GM19239 (cell line): ENCODE data around the gene PPM1H.
A peak's percentile ranks its signal among the peaks of the same experiment; 100 is the strongest.

Source experiments
- DNase-seq: peaks from one replicate; pipeline ENCODE4 v3.0.0; 2011; ENCODE audit warnings: low spot score; ENCODE audit not compliant: insufficient read length
- FAIRE-seq: peaks from 2 replicates; lab custom pipeline; 2011; peaks lifted over from hg19 to GRCh38; lab: Jason Lieb, UNC

Gene PPM1H

DNA sequence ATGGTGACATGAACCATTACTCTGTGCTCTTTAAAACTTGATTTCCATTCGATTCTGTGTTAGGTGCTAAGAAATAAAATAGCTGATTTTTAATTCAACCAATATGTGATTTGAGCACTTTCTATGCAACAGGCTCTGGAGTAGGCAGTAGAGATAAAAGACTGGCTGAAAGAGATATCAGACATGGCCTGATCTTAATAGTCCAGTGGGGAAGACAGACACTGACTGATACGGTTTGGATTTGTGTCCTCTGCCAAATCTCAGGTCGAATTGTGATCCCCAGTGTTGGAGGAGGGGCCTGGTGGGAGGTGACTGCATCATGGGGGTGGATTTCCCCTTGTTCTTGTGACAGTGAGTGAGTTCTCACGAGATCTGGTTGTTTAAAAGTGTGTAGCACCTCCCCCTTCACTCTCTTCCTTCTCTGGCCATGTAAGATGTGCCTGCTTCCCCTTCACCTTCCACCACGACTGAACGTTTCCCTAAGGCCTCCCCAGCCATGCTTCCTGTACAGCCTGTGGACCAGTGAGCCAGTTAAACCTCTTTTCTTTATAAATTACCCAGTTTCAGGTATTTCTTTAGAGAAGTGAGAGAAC, 128.6 kb downstream of the PPM1H start:
- DNase-seq (no peak), FAIRE-seq (no peak)

DNA sequence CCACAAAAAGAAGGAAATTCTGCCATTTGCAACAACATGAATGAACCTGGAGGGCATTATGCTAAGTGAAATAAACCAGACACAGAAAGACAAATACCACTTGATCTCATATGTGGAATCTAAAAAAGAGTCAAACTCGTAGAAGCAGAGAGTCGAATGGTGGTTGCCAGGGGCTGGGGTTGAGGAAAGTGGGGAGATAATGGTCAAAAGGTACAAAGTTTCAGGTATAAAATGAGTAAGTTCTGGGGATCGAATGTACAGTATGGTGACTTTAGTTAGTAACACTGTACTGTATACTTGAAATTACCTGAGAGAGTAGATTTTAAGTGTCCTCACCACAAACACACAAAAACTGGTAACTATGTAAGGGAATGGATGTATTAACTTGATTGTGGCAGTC, 129.4 kb downstream of the PPM1H start:
- no peak for DNase-seq
- FAIRE-seq: no peak

DNA sequence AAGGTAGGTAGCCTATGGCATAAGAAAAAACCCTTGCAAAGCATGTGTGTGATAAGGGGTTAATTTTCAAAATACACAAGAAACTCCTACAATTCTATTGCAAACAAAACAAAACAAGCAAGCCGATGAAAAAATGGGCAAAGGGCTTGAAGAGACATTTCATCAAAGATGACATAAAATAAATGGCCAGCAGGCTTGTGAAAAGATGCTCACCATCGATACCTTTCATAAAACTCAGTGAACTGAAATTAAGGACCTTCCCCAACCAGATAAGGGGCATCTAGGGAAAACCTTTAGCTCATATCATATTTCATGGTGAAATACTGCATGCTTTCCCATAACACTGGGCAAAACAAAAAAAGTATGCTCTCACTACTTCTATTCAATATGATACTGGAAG, 131.2 kb downstream of the PPM1H start:
- FAIRE-seq (no peak), DNase-seq (no peak)

- DNase-seq: no peak
- no peak for FAIRE-seq
Measured at GRCh38 chr12:62802984-62803383, 132.0 kb downstream of the PPM1H start.

DNA sequence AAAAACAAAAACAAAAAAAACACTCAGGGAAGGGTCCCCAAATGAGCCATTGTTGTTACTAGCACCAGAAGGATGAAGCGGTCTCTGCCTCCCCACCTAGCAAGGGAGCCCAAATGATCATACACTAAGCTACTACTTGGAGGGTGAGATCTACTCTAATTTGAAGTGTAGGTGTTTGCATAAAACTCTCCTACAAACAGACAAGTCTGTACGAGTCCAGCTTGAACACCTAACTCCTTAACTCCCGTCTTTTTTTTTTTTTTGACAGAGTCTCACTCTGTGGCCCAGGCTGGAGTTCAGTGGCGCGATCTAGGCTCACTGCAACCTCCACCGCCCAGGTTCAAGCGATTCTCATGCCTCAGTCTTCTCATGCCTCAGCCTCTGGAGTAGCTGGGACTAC, 132.6 kb downstream of the PPM1H start:
- DNase-seq: no peak
- FAIRE-seq: no peak

GRCh38 chr12:62801796-62802195, 133.2 kb downstream of the PPM1H start:
- DNase-seq (no peak), FAIRE-seq (no peak)

GRCh38 chr12:62800707-62801400, 134.1 kb downstream of the PPM1H start:
- FAIRE-seq (no peak), DNase-seq (no peak)

DNA sequence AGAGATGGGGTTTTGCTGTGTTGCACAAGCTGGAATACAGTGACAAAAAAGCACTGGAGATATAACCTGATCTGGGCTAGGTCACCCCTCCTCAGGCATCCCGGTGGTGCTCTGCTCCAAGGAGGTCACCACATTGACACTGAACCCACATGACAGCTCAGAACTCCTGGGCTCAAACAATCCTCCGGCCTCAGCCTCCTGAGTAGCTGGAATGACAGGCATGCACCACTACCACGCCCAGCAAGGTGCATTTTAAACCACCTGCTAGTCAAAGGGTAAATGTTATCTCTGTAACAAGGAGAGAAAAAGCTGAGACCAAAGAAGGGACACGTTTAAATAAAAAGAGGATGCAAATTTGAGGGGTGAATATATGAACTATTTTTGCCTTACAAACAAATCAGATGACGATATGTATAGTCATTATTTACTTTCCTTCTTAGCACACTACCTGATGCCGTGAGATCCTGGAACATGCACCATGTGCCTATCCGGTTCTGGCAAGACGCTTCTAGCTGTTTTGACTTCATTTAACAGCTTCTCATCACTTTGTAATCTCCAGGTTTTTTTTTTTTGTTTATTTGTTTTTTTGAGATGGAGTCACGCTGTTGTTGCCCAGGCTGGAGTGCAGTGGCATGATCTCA, 135.1 kb downstream of the PPM1H start:
- FAIRE-seq (no peak), DNase-seq (no peak)

GRCh38 chr12:62799126-62799736, 135.7 kb downstream of the PPM1H start:
- DNase-seq: peak; percentile 67
- peak; percentile 90 for FAIRE-seq

DNA sequence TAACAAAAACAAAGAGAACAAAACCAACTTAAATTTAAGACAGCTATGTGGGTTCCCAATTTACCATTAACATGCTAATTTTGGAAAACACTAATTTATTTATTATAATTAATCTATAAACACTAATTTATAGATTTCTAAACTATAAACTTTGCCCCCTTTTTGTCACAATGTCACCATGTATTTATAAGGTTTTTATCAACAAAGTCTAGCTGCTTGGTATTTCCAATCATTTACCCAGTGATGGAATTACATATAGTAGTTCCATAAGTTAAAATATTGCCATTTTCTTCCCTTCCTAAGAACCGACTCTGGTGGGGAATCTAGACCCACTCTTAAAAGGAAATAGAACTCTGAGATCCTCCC, 140.7 kb downstream of the PPM1H start:
- FAIRE-seq (no peak), DNase-seq (no peak)

- DNase-seq (peak; percentile 46), FAIRE-seq (peak; percentile 94)
Measured at GRCh38 chr12:62793256-62794217, 141.4 kb downstream of the PPM1H start.

- FAIRE-seq: no peak
Measured at GRCh38 chr12:62792236-62792870, 142.6 kb downstream of the PPM1H start.

DNA sequence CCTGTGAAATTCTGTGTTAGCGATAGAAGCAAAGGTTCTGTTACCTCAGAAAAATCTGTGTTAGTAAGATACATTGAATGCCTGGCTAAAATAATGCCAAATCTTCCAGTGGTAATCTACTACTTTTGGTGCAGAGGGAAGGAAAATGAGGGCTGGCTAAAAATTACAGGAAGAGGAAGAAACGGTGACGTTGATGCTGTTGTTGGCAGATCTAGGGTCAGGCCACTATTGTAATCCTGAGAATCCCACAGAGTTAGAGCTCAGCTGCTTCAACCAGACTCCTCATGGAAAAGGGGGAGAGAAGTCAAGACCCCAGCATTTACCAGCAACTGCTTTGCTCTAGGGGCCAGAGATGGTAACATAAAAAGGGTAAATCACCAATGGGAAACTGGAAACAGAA, 145.1 kb downstream of the PPM1H start:
- FAIRE-seq: no peak
- DNase-seq: no peak

More at GRCh38 chr12:62792236-62792870, 142.6 kb downstream of the PPM1H start:
- DNase-seq: no peak

GRCh38 chr12:62787611-62788010, 147.3 kb downstream of the PPM1H start:
- FAIRE-seq: no peak
- DNase-seq: no peak

DNA sequence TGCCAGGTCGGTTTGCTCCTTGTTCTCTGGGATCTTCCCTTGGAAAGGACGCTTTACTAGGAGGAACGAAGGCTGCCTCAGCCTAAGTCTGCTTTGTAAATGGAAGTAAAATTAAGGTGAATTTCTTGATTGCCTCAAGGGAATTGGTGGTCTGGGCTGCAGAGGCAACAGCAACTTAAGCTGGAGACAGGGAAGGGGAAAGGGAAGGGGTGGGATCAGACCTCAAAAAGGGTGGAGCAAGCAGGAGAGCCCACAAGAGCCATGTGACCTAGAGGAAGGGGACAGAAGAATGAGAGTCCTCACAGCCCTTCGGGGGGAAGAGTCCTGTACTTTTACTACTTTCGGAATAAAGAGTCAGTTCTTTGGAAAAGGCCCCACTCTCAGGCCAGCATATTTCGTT, 147.9 kb downstream of the PPM1H start:
- DNase-seq: no peak
- FAIRE-seq: no peak

GRCh38 chr12:62785941-62786559, 148.9 kb downstream of the PPM1H start:
- peak; percentile 4 for FAIRE-seq

GRCh38 chr12:62784576-62784975, 150.4 kb downstream of the PPM1H start:
- FAIRE-seq (no peak), DNase-seq (no peak)

More at GRCh38 chr12:62785941-62786559, 148.9 kb downstream of the PPM1H start:
- no peak for DNase-seq

GRCh38 chr12:62783881-62784280, 151.1 kb downstream of the PPM1H start:
- DNase-seq (no peak), FAIRE-seq (no peak)
